ENCODE measurements around the gene ZNF415. TPM values are rescaled to one million over a fixed set of nuclear protein-coding genes. Genes with fewer than 3 reads are reported as not detected.

The ZNF415 gene
- total RNA-seq, 4 donors from 2014 or later, result 9.1 to 18.1 (median 13.4) TPM

GRCh38 chr19:53068834-53069233, 63.9 kb downstream of the ZNF415 start:
- Histone ChIP-seq H3K4me1 (no peaks in the 10 kb centered on the region), H3K27me3 (no peaks in the 10 kb centered on the region), H3K4me3 (no peak overlapping the region), H3K27ac (replicated peaks in 1 of 4) (no peak overlapping the region), H3K36me3 (peaks cover 61 to 80% (median 70%) of the 10 kb centered on the region in 4 donors), H3K9me3 (peaks cover 0 to 67% (median 36%) of the 10 kb centered on the region in 4 donors)
- intact Hi-C loops (cut with DNase I), result no loop called here
- WGBS, result 94% methylated on average over 5 of the region's 5 CpGs
- no peak for DNase-seq (ENCODE audit: extremely low spot score)
- TF ChIP-seq POLR2A (IDR thresholded peaks at IDR 0.05; ENCODE audit: low read depth), result no peak
- TF ChIP-seq, protein P1, sequence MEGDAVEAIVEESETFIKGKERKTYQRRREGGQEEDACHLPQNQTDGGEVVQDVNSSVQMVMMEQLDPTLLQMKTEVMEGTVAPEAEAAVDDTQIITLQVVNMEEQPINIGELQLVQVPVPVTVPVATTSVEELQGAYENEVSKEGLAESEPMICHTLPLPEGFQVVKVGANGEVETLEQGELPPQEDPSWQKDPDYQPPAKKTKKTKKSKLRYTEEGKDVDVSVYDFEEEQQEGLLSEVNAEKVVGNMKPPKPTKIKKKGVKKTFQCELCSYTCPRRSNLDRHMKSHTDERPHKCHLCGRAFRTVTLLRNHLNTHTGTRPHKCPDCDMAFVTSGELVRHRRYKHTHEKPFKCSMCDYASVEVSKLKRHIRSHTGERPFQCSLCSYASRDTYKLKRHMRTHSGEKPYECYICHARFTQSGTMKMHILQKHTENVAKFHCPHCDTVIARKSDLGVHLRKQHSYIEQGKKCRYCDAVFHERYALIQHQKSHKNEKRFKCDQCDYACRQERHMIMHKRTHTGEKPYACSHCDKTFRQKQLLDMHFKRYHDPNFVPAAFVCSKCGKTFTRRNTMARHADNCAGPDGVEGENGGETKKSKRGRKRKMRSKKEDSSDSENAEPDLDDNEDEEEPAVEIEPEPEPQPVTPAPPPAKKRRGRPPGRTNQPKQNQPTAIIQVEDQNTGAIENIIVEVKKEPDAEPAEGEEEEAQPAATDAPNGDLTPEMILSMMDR (IDR thresholded peaks at IDR 0.05), result no peak

DNA sequence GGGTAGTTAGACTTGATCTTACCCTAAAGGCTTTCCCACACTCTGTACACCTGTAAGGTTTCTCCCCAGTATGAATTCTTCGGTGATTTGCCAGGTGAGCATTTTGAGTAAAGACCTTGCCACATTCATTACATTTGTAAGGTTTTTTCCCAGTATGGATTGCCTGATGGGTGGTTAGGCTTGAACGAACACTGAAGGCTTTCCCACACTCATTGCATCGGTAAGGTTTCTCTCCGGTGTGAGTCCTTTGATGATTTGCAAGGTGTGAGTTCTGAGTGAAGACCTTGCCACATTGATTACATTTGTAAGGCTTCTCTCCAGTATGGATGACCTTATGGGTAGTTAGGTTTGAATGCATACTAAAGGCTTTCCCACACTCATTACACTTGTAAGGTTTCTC, 64.5 kb downstream of the ZNF415 start:
- no peak for DNase-seq (ENCODE audit: extremely low spot score)
- H3K36me3 ChIP-seq, result peaks cover 55 to 74% (median 64%) of the 10 kb centered on the region in 4 donors
- peaks cover 0 to 73% (median 39%) of the 10 kb centered on the region in 4 donors for H3K9me3 ChIP-seq
- no peak overlapping the region for H3K4me3 ChIP-seq
- no peak for TF ChIP-seq EP300 (IDR thresholded peaks at IDR 0.05)
- no peak for TF ChIP-seq POLR2AphosphoS5 (IDR thresholded peaks at IDR 0.05)
- TF ChIP-seq POLR2A (IDR thresholded peaks at IDR 0.05; ENCODE audit: low read depth), result no peak
- TF ChIP-seq, protein P1 (IDR thresholded peaks at IDR 0.05), result no peak
- intact Hi-C loops (cut with DNase I), result no loop called here
- H3K4me1 ChIP-seq, result no peaks in the 10 kb centered on the region
- no peaks in the 10 kb centered on the region for H3K27me3 ChIP-seq
- no peak overlapping the region for H3K27ac ChIP-seq (replicated peaks in 1 of 4)
- WGBS, result 100% methylated on average over 4 of the region's 4 CpGs

DNA sequence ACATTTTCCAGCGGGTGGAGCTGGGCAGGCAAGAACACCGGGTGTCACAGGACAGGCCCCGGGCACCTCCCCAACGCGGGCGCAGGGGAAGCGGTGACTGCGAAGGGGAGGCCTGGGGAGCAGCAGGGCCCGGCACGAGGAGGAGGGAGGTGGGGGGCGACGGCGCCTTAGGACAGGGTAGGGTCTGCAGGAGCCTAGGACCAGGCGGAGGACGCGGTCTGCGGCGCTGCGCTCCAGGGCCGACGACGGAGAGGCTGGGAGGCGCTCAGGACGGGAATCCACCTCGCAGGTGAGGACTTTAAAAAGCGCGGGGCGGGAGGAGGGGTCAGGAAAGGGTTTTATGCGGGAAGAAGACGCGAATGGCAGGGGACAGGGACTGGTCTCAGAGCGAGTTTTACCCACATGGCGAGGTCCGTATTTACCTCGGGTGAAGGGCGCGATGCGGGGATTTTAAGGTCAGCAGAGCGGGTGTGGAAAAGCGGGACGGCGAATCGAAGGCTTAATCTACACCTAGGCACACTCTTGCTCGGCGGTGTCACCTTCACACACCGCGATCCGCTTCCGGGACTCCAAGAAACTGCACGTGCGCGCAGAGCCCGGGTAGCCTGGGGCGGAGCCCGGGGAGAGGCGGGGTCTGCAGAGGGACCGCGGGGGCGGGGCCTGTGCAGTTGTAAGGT, 74.7 kb downstream of the ZNF415 start:
- Histone ChIP-seq H3K9me3 (peaks cover 0 to 53% (median 24%) of the 10 kb centered on the region in 4 donors), H3K36me3 (no peaks in the 10 kb centered on the region), H3K4me1 (peaks cover 0 to 11% (median 10%) of the 10 kb centered on the region in 4 donors), H3K27ac (replicated peaks in 1 of 4) (no peak overlapping the region), H3K27me3 (peaks cover 0 to 36% (median 7%) of the 10 kb centered on the region in 4 donors), H3K4me3 (peak overlapping the region; percentile 36 to 54 (median 40))
- under 1% methylated on average over 24 of the region's 59 CpGs for WGBS
- DNase-seq (ENCODE audit: extremely low spot score), result no peak
- no peak for TF ChIP-seq POLR2AphosphoS5 (IDR thresholded peaks at IDR 0.05)
- intact Hi-C loops (cut with DNase I), result no loop called here

Other genes starting within 250 kb of the ZNF415 start
- gene ZNF320, start 235.3 kb downstream of the ZNF415 start, total RNA-seq, result 10 to 100 TPM in 2 of 4 donors, 1 to 10 TPM in 2; 4.2 to 11.6 (median 10.2) TPM
- gene ZNF888, start 209.5 kb downstream of the ZNF415 start, total RNA-seq, result 1 to 10 TPM; 2.5 to 3.7 (median 3.1) TPM
- gene ZNF816, start 170.0 kb downstream of the ZNF415 start, total RNA-seq, result 10 to 100 TPM in 1 of 4 donors, 1 to 10 TPM in 3; 4.0 to 12.9 (median 6.0) TPM
- not detected for gene ERVV-1, start 119.0 kb downstream of the ZNF415 start, total RNA-seq
- not detected for gene ERVV-2, start 88.2 kb downstream of the ZNF415 start, total RNA-seq
- gene ZNF160, start 29.5 kb downstream of the ZNF415 start, total RNA-seq, result 10 to 100 TPM; 25.3 to 40.3 (median 27.1) TPM
- gene ZNF347, start 26.1 kb upstream of the ZNF415 start, total RNA-seq, result 10 to 100 TPM in 1 of 4 donors, 1 to 10 TPM in 3; 7.1 to 11.3 (median 8.5) TPM
- 1 to 10 TPM; 2.9 to 3.8 (median 3.3) TPM for gene ZNF665, start 60.4 kb upstream of the ZNF415 start, total RNA-seq
- gene ZNF677, start 122.0 kb upstream of the ZNF415 start, total RNA-seq, result 10 to 100 TPM; 15.6 to 22.0 (median 17.1) TPM
- not detected for gene VN1R2, start 125.4 kb upstream of the ZNF415 start, total RNA-seq
- not detected for gene VN1R4, start 134.8 kb upstream of the ZNF415 start, total RNA-seq
- gene ZNF845, start 200.8 kb upstream of the ZNF415 start, total RNA-seq, result 1 to 10 TPM; 4.4 to 6.2 (median 5.9) TPM
- 10 to 100 TPM in 3 of 4 donors, 1 to 10 TPM in 1; 9.6 to 14.5 (median 12.3) TPM for gene ZNF525, start 232.8 kb upstream of the ZNF415 start, total RNA-seq

All from esophagus muscularis mucosa (tissue), 4 donors.